Stimulated activated CD8-positive, alpha-beta memory T cell treated with anti-CD3 and anti-CD28 coated beads, Interleukin-4, amount 100 ng/mL, for 1 hour (primary cell): ENCODE results near the gene SCFD1.
"Not testable (repeated sequence)": the region's sequence is repeated elsewhere in the genome, so short reads cannot be mapped to it uniquely, and the experiment has no call there.

Experiments used
- DNase-seq, 2 donors: peaks; one replicate each; pipeline ENCODE4 v3.0.0-alpha.2; 2020; ENCODE audit warnings: low read depth in 2 of 2, low spot score in 1 of 2

The SCFD1 gene

DNA sequence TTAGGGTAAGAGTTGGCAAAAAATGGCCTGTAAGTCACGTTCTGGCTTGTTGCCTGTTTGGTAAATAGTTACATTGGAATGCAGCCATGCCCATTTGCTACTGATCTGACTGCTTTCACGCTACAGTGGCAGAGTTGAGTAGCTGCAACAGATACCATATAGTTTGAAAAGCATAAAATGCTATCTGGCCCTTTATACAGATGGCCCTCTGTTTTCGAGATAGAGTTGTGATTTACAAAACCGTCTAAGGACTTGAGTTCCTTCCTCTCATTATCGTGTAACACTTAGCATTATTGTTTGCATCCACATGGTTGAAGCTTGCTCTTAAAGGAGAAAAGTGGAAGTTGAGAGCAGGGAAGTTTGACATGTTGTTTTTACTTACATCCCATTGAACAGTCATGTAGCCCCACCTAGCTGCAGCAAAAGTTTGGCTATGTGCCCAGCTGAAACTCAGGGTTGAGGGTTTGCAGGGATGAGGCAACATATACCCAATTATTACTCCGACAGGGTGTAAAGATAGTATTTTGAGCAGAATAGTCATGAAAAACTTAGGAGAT is 11.3 kb upstream of the SCFD1 start:
- DNase-seq = no peak

DNA sequence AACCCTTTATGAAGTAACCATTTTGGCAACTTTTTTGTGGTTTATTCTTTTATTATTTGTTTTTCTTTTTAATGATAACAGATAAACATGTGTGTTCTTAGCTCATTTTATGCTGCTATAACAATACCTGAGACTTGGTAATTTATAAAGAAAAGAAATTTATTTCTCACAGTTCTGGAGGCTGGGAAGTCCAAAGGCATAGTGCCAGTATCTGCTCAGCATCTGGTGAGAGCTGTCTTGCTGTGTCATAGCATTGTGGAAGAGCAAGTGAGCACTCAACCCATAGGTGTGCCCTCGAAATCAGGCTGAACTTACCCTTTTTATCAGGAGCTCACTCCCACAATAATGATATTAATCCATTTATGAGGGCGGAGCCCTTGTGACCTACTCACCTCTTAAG is 8.0 kb upstream of the SCFD1 start:
- no peak for DNase-seq

DNA sequence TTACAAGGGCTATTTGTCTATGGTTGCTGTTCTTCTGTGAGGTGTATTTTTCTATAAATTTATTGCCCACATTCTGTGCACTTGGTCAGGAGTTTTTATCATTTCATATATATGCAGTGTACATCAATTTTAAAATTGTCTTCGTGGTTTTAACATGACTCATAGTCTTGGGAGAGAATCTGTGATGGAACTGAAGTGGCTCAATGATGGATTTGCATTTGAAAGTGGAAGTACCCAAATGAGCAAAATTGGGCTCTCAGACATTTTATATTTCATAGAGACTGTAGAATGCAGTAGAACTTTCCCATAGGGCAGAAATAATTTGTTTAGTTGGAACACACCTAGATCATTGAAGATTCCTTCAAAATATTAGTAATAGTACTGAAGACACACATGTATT is 1.9 kb upstream of the SCFD1 start:
- no peak for DNase-seq

DNA sequence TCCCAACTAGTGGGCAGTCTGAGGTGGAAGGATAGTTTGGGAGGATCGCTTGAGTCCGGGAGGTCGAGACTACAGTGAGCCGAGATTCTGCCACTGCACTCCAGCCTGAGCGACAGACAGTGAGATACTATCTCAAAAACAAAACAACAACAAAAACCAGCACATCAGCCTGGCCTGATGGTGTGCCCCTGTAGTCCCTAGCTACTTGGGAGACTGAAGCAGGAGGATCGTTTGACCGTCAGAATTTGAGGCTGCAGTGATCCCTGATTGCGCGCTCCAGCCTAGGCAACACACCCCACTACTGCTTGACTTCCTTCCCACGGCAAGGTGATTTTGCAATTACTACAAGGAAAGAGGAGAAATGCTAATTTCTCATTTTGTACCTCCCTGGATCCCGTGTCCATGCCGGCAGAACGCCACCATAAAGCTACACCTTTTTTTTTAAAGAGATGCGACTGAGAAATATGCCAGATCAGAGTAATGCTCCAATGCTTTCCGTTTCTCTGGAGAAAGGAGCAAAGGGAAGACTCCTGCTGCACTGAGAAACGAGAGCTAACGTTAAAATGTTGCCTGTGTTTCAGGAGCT is 672 bp upstream of the SCFD1 start:
- no peak for DNase-seq

DNA sequence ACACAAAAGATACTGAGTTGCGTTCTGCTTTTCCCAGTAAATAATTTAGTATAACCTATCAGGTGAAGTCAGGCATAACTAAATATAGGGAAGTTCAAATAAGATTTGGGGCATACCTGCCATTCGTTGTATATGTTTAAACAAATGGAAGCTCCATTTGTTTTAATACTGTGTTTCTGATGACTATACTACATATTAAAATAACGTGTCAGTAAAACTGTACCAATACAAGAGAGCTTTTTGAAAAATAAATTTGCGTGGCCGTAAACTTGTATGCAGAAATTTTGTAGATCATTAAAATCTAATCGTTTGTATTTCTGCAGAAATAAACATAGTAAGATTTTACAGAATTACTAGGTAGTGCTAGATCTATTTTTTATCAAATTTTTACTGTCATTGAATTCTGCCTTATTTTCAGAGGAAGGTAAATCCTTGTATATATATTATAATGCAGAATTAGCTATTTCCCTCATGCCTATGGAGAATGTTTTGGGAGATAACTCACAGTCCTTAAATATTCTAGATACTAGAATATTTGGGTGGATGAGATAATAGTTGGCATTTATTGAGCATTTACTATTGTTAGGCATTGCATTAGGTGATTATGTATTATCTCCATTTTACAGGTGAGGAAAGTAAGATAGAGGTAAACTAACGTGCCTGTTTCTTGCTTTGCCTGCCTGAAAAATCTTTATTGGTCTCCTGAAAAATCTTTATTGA is 1.5 kb downstream of the SCFD1 start:
- no peak for DNase-seq

DNA sequence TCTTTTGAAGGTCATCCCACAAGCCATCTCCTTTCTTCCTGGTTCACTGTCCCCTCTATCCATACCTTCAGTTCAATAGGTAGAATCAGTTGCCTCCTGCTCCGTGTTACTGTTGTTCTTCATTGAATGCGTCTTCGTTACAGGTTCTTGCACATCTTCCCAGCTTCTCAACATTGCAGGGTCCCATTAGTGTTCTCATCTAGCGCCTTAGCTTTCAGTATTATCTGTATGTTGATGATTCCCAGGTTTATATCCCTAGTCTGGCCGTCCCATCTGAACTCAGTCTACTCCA is 2.0 kb downstream of the SCFD1 start:
- DNase-seq = no peak

DNA sequence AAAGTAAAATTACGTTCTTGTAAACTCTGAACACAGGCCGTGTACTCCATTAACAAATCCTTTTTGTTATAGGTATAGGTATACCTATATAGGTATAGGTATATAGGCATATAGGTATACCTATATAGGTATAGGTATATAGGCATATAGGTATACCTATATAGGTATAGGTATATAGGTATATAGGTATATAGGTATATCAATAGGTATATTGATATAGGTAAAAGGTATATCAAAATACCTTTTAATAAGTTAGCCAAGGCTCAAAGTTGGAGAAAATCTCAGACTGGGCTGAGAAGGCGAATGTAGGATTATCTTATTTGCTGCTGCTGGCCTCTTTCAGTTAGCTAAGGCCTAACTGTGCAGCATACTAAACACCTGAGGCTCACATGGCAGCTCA is 3.4 kb downstream of the SCFD1 start:
- no peak for DNase-seq

DNA sequence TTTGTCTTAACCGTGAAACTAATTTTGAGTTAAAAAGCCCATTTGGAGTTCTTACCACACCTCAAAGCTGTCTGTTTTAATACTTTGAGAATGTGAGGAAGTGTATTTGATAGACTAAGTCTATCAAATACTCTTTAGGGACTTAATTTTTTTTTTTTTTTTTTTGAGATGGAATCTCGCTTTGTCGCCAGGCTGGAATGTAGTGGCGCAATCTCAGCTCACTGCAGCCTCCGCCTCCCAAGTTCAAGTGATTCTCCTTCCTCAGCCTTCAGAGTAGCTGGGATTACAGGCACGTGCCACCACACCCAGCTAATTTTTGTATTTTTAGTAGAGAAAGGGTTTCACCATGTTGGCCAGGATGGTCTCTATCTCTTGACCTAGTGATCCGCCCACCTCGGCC is 7.3 kb downstream of the SCFD1 start:
- not testable (repeated sequence) for DNase-seq

DNA sequence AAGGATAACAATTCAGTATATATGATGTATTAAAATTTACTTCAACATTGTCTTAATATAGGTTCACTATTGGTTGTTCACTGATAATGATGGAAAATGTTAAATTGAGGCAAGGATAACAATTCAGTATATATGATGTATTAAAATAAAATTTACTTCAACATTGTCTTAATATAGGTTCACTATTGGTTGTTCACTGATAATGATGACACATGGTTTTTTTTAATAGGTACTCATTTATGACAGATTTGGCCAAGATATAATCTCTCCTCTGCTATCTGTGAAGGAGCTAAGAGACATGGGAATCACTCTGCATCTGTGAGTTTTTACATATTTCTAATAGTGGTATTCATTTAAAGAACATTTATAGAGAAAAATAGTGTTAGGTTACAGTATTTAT is 8.1 kb downstream of the SCFD1 start:
- DNase-seq = no peak

DNA sequence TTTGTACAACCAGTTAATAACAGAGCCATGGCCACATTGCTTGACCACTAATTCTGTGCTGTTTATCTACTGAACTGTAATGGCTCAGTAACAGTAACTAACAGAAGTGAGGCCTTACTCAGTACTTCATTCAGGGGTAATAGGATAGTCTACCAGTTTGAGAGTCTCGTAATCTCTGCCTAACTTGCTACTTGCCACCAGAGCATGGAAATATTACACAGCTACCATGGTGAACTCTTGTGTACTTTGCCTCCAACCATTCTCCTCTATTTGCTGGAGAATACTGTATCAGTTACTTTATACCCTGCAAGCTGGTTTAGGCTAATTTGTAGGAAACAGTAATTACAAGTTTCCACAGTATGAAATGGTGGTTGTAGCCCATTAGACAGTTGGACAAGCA is 10.6 kb downstream of the SCFD1 start:
- no peak for DNase-seq

DNA sequence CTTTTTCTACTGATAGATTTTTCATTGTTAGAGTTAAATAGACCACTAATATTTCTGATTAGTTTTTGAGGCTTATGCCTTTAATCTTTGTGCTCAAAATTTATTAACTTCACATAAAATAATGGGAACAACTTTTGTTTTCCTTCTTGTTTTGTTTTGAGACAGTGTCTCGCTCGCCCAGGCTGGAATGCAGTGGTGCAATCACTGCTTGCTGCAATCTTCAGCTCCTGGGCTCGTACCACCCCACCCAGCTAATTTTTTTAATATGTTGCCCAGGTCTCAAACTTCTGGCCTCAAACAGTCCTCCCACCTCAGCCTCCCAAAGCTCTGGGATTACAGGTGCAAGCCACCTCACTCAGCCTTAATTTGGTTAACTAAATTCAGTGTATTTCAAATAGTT is 16.8 kb downstream of the SCFD1 start:
- DNase-seq = no peak

DNA sequence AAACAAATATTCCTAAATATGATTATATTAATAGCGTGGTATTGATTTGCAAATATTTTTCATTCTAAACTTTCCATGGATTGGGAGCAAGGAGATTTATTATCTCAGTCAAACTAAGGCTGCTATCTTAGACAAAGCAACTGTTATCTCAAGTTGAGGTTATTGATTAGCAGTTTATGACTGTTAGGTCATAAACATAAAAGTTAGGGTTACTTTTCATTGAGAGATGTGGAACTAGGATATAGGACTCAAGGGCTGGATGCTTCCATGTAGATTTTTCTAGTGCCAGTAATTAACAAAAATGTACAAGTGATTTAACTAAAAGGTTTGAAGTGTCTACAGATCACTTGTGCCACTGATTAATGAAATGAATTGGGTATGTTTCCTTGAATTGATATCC is 19.1 kb downstream of the SCFD1 start:
- DNase-seq = no peak

DNA sequence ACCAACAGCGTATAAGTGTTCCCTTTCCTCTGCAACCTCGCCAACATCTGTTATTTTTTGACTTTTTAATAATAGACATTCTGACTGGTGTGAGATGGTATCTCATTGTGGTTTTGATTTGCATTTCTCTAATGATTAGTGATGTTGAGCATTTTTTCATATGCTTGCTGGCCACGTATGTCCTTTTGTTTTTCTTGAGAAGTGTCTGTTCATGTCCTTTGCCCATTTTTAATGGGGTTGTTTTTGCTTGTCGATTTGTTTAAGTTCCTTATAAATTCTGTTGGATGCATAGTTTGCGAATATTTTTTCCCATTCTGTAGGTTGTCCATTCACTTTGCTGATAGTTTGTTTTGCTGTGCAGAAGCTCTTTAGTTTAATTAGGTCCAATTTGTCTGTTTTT is 22.3 kb downstream of the SCFD1 start:
- DNase-seq = not testable (repeated sequence)

DNA sequence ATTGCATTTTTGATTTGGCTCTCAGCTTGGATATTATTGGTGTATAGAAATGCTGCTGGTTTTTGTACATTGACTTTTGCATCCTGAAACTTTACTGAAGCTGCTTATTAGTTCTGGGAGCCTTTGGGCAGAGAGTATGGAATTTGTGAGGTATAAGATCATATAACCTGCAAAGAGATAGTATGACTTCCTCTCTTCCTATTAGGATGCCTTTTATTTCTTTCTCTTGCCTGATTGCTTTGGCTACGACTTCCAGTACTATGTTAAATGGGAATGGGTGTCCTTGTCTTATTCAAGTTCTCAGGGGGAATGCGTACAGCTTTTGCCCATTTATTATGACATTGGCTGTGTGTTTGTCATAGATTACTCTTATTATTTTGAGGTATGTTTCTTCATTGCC is 23.5 kb downstream of the SCFD1 start:
- DNase-seq = no peak

DNA sequence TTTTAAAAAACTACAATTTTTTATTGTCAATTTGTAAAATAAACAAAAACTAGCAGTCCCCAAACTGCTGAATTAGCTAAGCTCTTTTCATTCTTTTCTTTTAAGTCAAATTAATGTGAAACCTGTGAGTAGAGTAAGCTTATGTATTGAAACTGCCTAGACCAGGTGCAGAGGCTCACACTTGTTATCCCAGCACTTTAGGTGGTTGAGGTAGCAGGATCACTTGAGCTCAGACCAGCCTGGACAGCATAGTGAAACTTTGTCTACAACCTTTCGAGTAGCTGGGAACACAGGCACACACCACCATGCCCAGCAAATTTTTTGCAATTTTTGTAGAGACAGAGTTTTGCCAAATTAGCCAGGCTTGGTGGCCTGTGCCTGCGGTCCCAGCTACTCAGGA is 26.4 kb downstream of the SCFD1 start:
- DNase-seq = no peak

DNA sequence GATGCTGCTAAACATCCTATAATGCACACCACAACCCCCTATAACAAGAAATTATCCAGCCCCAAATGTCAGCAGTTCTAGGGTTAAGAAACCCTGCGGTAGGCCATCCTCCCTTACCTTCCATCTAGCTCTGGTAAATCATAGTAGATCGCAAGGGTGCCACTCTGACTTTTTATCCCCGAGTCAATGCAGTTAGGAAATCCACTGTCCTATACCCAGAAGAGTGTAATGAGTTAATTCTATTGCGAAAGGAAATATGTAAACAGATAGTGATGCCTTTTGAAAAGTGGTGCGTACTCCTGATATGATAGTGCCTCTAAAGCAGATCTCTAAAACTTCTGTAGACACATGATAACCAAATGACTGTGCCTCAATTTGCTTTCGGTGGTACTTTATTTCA is 29.8 kb downstream of the SCFD1 start:
- no peak for DNase-seq

DNA sequence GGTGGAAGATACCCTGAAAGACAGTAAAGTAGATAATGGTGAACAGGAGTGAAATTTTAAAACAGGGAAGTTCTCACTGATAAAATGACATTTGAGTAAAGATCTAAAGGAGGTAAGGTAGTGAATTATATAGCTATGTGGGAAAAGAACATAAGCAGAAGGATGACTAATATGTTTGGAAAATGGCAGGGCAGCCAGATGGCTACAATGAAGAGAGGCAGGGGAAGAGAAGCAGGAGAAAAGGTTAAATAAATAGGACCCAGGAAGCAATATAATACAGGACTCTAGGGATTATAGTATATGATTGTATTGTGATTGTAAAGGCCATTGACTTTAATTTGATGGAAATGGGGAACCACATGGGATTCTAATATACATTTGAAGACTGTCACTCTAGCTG is 33.0 kb downstream of the SCFD1 start:
- DNase-seq = no peak

DNA sequence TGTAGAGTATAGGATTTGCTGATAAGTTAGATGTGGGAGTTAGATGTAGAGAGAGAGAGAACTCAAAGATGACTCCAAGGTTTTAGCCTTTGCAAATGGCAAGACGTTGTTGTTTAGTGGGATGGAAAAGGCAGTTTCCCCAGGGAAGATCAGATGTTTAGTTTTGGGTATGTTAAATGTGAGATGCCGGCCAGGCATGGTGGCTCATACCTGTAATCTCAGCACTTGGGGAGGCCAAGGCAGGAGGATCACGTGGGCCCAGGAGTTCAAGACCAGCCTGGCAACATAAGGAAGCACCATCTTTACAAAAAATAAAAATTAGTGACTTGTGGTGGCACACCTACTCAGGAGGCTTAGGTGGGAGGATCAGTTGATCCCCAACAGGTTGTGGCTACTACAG is 33.5 kb downstream of the SCFD1 start:
- no peak for DNase-seq

DNA sequence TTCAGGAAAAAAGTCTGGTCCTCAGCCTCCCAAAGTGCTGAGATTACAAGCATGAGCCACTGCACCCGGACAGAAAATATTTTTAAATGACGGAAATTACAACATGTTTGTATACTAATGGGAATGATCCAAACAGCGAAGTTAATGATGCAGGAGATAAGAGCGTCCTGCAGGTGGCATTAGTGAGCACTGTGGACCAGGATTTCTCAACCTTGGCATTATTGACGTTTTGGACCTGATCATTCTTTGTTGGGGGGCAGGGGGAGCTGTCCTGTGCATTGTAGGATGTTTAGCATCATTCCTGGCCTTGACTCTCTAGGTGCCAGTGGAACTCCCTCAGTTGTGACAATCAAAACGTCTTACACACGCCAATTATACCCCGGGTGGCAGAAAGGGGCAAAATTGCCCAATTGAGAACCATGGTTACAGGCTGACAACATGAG is 34.1 kb downstream of the SCFD1 start:
- DNase-seq = no peak

DNA sequence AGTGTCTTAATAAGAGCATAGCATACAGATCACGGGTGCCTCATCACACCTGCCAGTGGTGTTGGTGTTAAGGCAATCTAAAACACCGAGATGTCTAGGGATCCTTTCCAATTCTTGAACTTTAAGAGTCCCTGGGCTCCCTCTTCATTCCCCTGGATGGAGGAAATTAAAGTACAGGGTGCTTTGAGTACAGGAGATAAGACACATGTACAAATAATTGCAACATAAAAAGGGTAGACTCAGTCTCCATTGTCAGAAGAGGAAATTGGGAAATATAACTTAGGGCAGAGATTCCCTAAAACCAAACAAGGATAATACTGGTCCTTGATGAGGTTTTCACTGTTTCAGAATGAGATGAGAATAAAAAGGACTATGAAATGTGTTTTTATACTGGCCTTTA is 34.9 kb downstream of the SCFD1 start:
- no peak for DNase-seq

DNA sequence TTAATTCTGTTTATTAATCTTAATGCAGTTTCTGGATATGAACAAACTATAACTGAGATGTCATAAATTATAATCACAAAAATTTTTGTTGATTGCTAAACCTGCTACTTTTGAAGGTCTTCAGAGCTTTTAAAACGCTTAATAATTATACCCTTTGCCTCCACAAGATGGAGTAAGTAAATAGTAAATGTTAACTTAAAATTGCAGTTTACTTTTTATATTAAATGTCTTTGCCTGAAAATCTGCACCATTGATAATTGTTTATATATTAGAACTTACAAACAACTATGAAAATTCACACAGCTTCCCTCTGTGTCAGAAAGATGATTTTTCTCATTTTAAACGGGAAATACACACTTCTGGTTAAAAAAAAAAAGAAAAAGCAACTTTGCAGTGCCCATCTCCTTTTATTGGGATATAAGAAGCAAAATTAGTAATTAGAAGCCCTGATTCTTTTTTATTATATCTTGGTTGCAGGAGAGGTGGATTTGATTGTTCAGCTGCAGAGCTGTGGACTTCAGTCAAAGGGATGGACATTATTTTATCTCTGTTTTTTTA is 35.6 kb downstream of the SCFD1 start:
- no peak for DNase-seq

DNA sequence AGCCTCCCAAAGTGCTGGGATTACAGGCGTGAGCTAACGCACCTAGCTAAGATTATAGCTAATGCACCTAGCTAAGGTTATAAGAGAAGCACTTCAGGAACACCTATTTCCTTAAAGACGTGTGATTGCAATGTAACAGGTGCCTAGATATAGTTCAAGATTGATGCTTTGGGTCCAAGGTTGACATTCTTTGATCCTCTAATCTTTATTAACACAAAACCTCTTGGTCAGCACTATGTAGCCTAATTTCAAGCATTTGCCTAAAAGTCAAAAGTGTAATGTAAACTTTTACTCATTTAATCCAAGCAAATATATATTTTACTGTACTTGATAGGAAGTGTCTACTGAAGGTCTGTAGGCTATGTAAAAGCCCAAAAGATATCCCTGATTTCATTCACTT is 36.5 kb downstream of the SCFD1 start:
- DNase-seq = no peak

DNA sequence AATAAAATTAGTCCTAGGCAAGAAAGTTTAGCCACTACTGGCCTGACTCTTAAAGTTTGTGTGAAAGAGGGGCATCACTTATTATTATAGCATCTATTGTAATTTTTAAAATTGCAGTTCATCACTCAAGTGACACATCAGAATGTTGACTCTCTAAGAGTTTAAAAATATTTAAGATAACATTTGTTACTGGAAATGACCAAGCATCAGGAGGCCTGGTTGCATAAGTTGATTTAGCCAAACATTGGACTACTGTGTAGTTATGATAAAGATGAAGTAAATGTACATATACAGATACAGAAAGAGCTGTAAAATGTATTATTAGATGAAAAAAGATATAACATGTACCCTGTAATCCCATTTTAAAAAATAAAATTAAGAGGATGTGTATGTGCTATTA is 47.5 kb downstream of the SCFD1 start:
- no peak for DNase-seq
